Measurements from ENCODE around the gene C4orf50. TPM values are rescaled to one million over a fixed set of nuclear protein-coding genes. Genes with fewer than 3 reads are reported as not detected.

The C4orf50 gene
- total and polyA plus RNA-seq, 2 of the 13 experiments (the other 11 are each of a cell fraction or from before 2014, with no cell fraction given): not detected

DNA sequence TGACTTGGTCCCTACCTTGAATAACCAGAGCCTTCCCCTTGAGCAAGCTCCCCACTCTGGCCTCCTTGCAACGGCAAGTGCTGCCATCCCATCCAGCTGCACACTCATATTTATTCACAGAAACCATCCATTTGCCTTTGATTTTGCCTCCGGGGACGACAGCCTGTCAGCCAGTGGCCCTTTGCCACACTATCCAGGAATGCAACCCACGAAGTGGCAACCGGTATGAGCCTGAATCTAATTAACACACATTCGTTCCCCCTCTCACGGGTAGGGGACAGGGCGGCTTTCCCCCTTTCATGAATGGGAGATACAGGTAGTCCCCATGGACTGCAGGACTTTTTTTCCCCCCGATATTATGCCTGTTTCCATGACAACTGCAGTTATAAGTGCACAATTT, 140.8 kb downstream of the C4orf50 start:
- Histone ChIP-seq H3K36me3 (replicated peaks in 1 of 2; ENCODE audit: control insufficient read depth in 1 of 2, insufficient read depth in 2 of 2, low read length in 2 of 2) (no peaks in the 10 kb centered on the region), H3K4me1 (ENCODE audit: insufficient read depth, low read length) (no peaks in the 10 kb centered on the region), H3K79me2 (ENCODE audit: insufficient read depth, low read length) (no peaks in the 10 kb centered on the region), H3K27me3 (ENCODE audit: control insufficient read depth in 1 of 2, insufficient read depth in 2 of 2, low read length in 2 of 2) (no peaks in the 10 kb centered on the region; a peak in 1 of 5 replicates), H2AFZ (ENCODE audit: low read length) (no peak overlapping the region), H3K9me3 (ENCODE audit: low read length) (no peaks in the 10 kb centered on the region), H4K20me1 (ENCODE audit: insufficient read depth, low read length) (no peaks in the 10 kb centered on the region), H3K27ac (ENCODE audit: extremely low read length, insufficient read depth, low read length) (no peak overlapping the region), H3K4me3 (replicated peaks in 1 of 3; ENCODE audit: insufficient read depth in 1 of 3, low read depth in 2 of 3, low read length in 3 of 3) (no peak overlapping the region), H3K9ac (ENCODE audit: insufficient read depth, low read depth, low read length) (no peak overlapping the region), H3K4me2 (ENCODE audit: low read depth, low read length) (no peak overlapping the region)
- intact Hi-C loops (cut with micrococcal nuclease; ENCODE audit: unreplicated experiment) (no loop called here), in situ Hi-C loops (cut with HindIII; ENCODE audit: extremely low pct_ligation_motif_present, low pct_unique_long_range_greater_than_20kb) (no loop called here)
- WGBS (ENCODE audit: low lambda C conversion rate): 4% methylated on average over 8 of the region's 9 CpGs
- ChIA-PET POLR2A (no interaction called here), CTCF (ENCODE audit: low intra/inter-chr PET ratio, low total read pairs) (no interaction called here)
- ATAC-seq (no peak), FAIRE-seq (no peak), DNase-seq (ENCODE audit: low spot score) (no peak)
- TF ChIP-seq HNRNPLL (IDR thresholded peaks at IDR 0.05; ENCODE audit: low read depth, low read length, poor library complexity, severe bottlenecking) (no peak), ZNF629 (CRISPR knock-in tag; conservative IDR thresholded peaks at IDR 0.05) (no peak), PPARG (CRISPR knock-in tag; conservative IDR thresholded peaks at IDR 0.05) (no peak), ZNF710 (CRISPR knock-in tag; IDR thresholded peaks at IDR 0.05; ENCODE audit: borderline replicate concordance) (no peak), MEIS2 (CRISPR knock-in tag; IDR thresholded peaks at IDR 0.05) (no peak), KLF9 (CRISPR knock-in tag; IDR thresholded peaks at IDR 0.05; ENCODE audit: low read depth) (no peak), ZNF777 (CRISPR knock-in tag; IDR thresholded peaks at IDR 0.05) (no peak), ZNF501 (CRISPR knock-in tag; IDR thresholded peaks at IDR 0.05) (no peak)
- TF ChIP-seq, protein P1, sequence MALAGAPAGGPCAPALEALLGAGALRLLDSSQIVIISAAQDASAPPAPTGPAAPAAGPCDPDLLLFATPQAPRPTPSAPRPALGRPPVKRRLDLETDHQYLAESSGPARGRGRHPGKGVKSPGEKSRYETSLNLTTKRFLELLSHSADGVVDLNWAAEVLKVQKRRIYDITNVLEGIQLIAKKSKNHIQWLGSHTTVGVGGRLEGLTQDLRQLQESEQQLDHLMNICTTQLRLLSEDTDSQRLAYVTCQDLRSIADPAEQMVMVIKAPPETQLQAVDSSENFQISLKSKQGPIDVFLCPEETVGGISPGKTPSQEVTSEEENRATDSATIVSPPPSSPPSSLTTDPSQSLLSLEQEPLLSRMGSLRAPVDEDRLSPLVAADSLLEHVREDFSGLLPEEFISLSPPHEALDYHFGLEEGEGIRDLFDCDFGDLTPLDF (CRISPR knock-in tag; IDR thresholded peaks at IDR 0.05): no peak
- no TSS peak for BruUV-seq (replicated peaks)

All from HepG2 (cell line).